Testis (tissue), 2 donors: ENCODE results near the gene VAPB.

Source experiments
- POLR2A ChIP-seq: fragments of 450-650 bp; IDR thresholded peaks from one replicate; pipeline ENCODE4 v1.6.1; 2017; ENCODE audit warnings: antibody characterized with exemption, mild to moderate bottlenecking, moderate library complexity
- TF ChIP-seq, protein P1 (sequence below), 3 experiments: fragments of 450-650 bp in 2 of 3; fragments of 200-600 bp in 1 of 3; sonication (generic) in 1 of 3; IDR thresholded peaks; one replicate each; pipeline ENCODE4 v1.5.1; 2016 to 2019; ENCODE audit warnings: antibody characterized with exemption in 3 of 3, mild to moderate bottlenecking in 2 of 3, moderate library complexity in 1 of 3

DNA sequence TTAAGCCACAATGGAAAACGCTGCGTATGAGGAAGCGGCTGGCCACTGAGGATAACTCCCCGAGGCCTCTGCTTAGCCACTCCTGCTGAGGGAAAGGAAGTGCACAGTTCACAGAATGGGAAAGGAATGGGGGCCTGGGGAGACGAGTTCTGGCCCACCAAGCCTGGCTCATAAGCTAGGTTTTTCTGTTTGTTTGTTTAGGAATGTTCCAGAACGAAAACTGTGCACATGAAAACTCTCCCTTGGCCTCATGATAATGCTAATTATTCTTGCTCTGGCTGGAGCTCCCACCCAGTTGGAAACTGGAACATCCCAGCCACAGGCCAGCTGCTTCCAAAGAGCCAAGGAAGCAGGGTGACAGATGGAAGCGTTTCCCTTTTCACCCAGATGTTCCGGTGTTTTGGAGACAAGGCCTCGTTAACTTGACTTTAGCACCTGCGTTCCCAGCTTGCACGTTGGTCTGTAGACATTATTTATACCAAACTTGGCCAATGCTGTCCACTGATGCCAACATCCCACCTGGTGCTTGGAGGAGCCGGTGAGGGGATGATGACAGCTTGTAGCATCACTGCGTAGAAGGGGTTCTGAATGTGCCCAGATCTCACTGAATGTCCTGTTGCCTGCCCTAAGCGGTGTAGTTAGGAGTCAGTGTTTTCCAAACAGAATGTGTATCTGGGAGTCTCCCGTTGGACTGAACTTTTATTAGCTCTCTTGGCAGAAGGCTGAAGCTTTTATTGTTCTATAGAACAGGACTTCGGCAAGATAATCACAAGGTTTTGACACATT, 91.7 kb downstream of the VAPB start:
- TF ChIP-seq, protein P1, sequence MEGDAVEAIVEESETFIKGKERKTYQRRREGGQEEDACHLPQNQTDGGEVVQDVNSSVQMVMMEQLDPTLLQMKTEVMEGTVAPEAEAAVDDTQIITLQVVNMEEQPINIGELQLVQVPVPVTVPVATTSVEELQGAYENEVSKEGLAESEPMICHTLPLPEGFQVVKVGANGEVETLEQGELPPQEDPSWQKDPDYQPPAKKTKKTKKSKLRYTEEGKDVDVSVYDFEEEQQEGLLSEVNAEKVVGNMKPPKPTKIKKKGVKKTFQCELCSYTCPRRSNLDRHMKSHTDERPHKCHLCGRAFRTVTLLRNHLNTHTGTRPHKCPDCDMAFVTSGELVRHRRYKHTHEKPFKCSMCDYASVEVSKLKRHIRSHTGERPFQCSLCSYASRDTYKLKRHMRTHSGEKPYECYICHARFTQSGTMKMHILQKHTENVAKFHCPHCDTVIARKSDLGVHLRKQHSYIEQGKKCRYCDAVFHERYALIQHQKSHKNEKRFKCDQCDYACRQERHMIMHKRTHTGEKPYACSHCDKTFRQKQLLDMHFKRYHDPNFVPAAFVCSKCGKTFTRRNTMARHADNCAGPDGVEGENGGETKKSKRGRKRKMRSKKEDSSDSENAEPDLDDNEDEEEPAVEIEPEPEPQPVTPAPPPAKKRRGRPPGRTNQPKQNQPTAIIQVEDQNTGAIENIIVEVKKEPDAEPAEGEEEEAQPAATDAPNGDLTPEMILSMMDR (IDR thresholded peaks at IDR 0.05), result no peak
- TF ChIP-seq POLR2A, result no peak
